ENCODE data around the gene GNB1.

Gene GNB1

GRCh38 chr1:1929639-1930545 is 39.0 kb upstream of the GNB1 start:
- ATAC-seq: no peak
- TF ChIP-seq OSR1 (CRISPR knock-in tag; IDR thresholded peaks at IDR 0.05) (no peak), ZNF70 (CRISPR knock-in tag; IDR thresholded peaks at IDR 0.05) (no peak), RARB (CRISPR knock-in tag; IDR thresholded peaks at IDR 0.05) (no peak), ISL1 (CRISPR knock-in tag; IDR thresholded peaks at IDR 0.05) (no peak), ESRRG (CRISPR knock-in tag; IDR thresholded peaks at IDR 0.05) (no peak), TSHZ2 (CRISPR knock-in tag; IDR thresholded peaks at IDR 0.05) (no peak), GLIS3 (CRISPR knock-in tag; IDR thresholded peaks at IDR 0.05) (no peak), CSRNP3 (CRISPR knock-in tag; IDR thresholded peaks at IDR 0.05) (no peak), ZNF565 (CRISPR knock-in tag; conservative IDR thresholded peaks at IDR 0.05; ENCODE audit: low read depth) (no peak), ZFP30 (CRISPR knock-in tag; IDR thresholded peaks at IDR 0.05) (no peak), SNAI2 (CRISPR knock-in tag; IDR thresholded peaks at IDR 0.05) (no peak), POU6F1 (CRISPR knock-in tag; IDR thresholded peaks at IDR 0.05; ENCODE audit: borderline replicate concordance, low read depth) (no peak), TCF4 (CRISPR knock-in tag; IDR thresholded peaks at IDR 0.05; ENCODE audit: borderline replicate concordance) (no peak), ZC3H10 (CRISPR knock-in tag; IDR thresholded peaks at IDR 0.05) (no peak)

GRCh38 chr1:1929102-1929638 is 38.3 kb upstream of the GNB1 start:
- ATAC-seq: no peak
- TF ChIP-seq ESRRG (CRISPR knock-in tag; IDR thresholded peaks at IDR 0.05): no peak
- TF ChIP-seq GLIS3 (CRISPR knock-in tag; IDR thresholded peaks at IDR 0.05): no peak
- no peak for TF ChIP-seq ZNF8 (CRISPR knock-in tag; IDR thresholded peaks at IDR 0.05)
- no peak for TF ChIP-seq TOX (CRISPR knock-in tag; IDR thresholded peaks at IDR 0.05; ENCODE audit: borderline replicate concordance)
- TF ChIP-seq OSR1 (CRISPR knock-in tag; IDR thresholded peaks at IDR 0.05): no peak
- no peak for TF ChIP-seq BACH2 (CRISPR knock-in tag; IDR thresholded peaks at IDR 0.05; ENCODE audit: borderline replicate concordance)
- TF ChIP-seq ZC3H10 (CRISPR knock-in tag; IDR thresholded peaks at IDR 0.05): no peak
- TF ChIP-seq RARB (CRISPR knock-in tag; IDR thresholded peaks at IDR 0.05): no peak
- no peak for TF ChIP-seq ZNF565 (CRISPR knock-in tag; conservative IDR thresholded peaks at IDR 0.05; ENCODE audit: low read depth)
- no peak for TF ChIP-seq POU6F1 (CRISPR knock-in tag; IDR thresholded peaks at IDR 0.05; ENCODE audit: borderline replicate concordance, low read depth)
- no peak for TF ChIP-seq ARNTL (CRISPR knock-in tag; IDR thresholded peaks at IDR 0.05; ENCODE audit: borderline replicate concordance, low read depth)
- TF ChIP-seq TCF4 (CRISPR knock-in tag; IDR thresholded peaks at IDR 0.05; ENCODE audit: borderline replicate concordance): no peak
- no peak for TF ChIP-seq ZNF70 (CRISPR knock-in tag; IDR thresholded peaks at IDR 0.05)

- TF ChIP-seq SNAI2 (CRISPR knock-in tag; IDR thresholded peaks at IDR 0.05): no peak
- no peak for TF ChIP-seq ZNF70 (CRISPR knock-in tag; IDR thresholded peaks at IDR 0.05)
- no peak for TF ChIP-seq TCF4 (CRISPR knock-in tag; IDR thresholded peaks at IDR 0.05; ENCODE audit: borderline replicate concordance)
- no peak for TF ChIP-seq ZFP30 (CRISPR knock-in tag; IDR thresholded peaks at IDR 0.05)
- TF ChIP-seq CSRNP3 (CRISPR knock-in tag; IDR thresholded peaks at IDR 0.05): no peak
- no peak for TF ChIP-seq ESRRG (CRISPR knock-in tag; IDR thresholded peaks at IDR 0.05)
- TF ChIP-seq POU6F1 (CRISPR knock-in tag; IDR thresholded peaks at IDR 0.05; ENCODE audit: borderline replicate concordance, low read depth): no peak
- no peak for ATAC-seq
These were observed 37.6 kb upstream of the GNB1 start for GRCh38 chr1:1928231-1929101.

All from SK-N-SH treated with all-trans-retinoic acid at 6 μM for 48 hours (cell line).